ENCODE results near the gene TRIM75.
"Not testable (repeated sequence)": the region's sequence is repeated elsewhere in the genome, so short reads cannot be mapped to it uniquely, and the experiment has no call there.

TRIM75 gene

DNA sequence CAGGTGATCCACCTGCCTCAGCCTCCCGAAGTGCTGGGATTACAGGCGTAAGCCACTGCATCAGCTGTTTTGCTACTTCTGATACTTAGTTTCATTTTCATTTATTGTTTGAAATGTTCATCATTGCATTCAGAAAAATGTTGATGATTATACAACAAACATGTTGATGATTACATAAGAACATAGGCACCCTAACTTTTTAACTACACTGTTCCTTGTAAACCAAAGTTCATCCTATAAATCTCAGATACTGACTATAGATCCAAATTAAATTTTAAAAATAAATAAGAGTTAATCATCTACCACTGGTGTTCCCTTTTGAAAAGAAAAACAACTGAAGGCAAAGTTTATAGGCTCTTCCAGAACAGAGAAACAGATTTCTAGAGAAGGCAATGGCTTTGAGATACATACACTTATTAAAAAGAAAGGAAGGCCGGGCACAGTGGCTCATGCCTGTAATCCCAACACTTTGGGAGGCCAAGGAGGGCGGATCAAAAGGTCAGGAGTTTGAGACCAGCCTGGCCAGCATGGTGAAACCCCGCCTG is 23.4 kb downstream of the TRIM75 start:
- DNase-seq (ENCODE audit: low read depth) = no peak

DNA sequence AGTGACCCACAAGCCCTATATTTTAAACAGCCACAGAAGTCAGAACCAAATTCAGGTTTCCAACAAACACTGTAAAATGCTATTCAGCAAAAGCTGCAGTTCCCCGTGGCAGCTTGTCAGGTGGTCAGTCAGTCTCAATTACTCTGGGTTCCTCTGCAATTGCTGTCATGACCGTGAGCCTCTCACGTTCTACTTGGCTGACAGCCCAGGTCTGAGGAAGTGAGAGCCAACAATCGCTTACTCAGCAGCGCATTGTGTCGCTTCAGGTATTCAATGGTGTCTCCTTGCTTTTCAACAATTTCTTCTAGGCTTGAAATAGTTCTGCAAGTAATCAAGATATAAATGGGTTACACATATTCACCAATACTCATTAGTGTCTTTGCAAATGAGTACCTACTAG is 25.8 kb downstream of the TRIM75 start:
- DNase-seq (ENCODE audit: low read depth) = no peak

DNA sequence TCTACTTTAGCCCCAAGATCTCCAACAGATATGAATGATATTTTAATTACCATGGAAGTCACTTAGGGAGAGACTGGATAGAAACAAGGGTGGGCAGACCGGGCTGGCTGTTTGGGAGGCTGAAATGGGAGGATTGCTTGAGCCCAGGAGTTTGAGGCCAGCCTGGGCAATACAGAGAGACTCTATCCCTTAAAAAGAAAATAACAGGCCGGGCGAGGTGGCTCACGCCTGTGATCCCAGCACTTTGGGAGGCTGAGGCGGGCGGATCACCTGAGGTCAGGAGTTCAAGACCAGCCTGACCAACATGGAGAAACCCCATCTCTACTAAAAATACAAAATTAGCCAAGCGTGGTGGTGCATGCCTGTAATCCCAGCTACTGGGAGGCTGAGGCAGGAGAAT is 31.1 kb downstream of the TRIM75 start:
- DNase-seq (ENCODE audit: low read depth) = not testable (repeated sequence)

DNA sequence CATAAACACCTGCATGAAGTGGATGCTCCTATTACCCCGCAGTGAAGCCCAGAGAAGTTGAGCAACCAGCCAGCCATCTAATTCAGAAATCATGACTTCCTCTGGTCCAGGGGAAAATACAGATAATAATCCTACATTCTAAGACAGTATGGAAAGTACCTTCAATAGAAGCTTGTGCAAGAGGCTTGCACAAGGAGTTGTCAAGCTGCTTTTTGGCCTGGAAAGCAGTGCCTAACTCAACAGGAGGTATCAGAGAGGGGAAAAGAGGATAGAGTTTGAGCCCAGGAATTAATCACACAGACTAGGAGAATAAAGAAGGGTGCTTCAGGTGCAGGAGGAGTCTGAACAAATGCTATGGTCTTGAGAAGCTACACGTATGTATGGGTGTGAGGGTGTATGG is 32.3 kb downstream of the TRIM75 start:
- DNase-seq (ENCODE audit: low read depth) = no peak

GRCh38 chr4:165088366-165088765 is 34.7 kb downstream of the TRIM75 start:
- no peak for DNase-seq (ENCODE audit: low read depth)

DNA sequence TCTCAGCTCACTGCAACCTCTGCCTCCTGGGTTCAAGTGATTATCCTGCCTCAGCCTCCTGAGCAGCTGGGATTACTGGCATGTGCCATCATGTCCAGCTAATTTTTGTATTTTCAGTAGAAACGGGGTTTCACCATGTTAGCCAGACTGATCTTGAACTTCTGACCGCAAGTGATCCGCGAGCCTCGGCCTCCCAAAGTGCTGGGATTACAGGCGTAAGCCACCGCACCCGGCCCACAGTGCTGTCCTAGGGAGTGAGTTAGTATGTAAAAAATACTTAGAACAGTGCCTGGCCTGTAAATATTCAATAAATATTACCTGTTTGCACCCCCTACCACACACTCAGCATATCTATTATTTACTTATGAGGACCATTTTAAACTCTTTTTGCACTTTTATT is 38.5 kb downstream of the TRIM75 start:
- not testable (repeated sequence) for DNase-seq (ENCODE audit: low read depth)

GRCh38 chr4:165094873-165095272 is 41.2 kb downstream of the TRIM75 start:
- no peak for DNase-seq (ENCODE audit: low read depth)

DNA sequence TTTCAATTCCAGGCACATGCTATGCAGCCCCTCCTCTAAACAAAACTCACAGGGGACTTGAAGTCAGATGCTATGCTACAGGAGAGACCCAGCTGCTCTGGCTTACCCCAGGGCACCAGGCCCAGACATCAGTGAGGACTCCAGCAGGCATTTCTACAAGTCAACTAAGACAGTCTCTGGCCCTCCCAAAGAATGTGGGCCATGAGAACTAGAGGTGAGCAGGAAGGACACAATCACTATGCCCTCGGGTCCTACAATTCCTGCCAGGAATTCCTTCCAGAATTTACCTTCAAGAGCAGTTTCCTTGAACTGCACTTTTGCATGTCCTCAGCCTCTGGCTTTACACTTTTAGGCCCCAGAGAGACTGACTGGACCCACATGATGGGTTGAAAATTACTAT is 41.6 kb downstream of the TRIM75 start:
- no peak for DNase-seq (ENCODE audit: low read depth)

- no peak for DNase-seq (ENCODE audit: low read depth)
Observed at GRCh38 chr4:165096776-165097175, 43.1 kb downstream of the TRIM75 start.

DNA sequence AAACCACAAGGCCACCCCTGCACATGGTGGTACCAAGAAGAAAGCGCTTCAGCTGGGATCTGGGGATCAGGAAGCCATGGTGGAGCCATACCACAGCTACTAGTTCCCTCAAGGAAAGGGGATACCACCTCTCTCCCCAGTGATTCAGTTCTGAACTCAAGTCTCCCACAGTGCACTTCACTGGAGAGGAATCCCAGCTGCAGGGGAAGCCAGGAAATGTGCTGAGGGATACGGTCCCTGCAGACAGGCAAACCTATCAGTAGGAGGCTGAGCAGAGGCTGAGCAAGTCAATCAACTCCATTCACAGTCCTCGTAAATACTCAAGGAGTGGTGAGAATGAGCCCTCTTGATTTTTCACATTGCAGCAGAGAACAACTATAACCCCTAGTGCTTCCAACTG is 48.0 kb downstream of the TRIM75 start:
- no peak for DNase-seq (ENCODE audit: low read depth)

DNA sequence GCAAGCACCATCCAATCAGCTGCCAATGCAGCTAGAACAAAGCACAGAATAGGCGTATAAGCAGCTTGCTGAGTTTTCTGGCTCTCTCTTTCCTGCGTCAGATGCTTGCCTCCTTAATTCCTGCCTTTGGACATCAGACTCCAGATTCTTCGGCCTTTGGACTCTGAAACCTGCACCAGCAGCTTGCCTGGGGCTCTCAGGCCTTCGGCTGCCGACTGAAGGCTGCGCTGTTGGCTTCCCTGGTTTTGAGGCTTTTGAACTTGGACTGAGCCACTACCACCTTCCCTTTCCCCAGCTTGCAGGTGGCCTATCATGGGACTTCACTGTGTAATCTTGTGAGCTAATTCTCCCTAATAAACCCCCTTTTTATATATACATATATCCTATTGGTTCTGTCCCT is 52.9 kb downstream of the TRIM75 start:
- DNase-seq (ENCODE audit: low read depth) = no peak

All from activated T-helper 9 cell treated with anti-CD3 and anti-CD28 coated beads, Interleukin-2, amount 50 U/mL, for 16 hours (primary cell).